ENCODE data around the gene C1QB.

- TF ChIP-seq CTCF (conservative IDR thresholded peaks at IDR 0.05; ENCODE audit: low read depth, low read length) (no peak), RCOR1 (IDR thresholded peaks at IDR 0.05; ENCODE audit: insufficient replicate concordance, low read length) (no peak), RFX5 (IDR thresholded peaks at IDR 0.05; ENCODE audit: low read depth, low read length) (no peak), SMC3 (IDR thresholded peaks at IDR 0.05; ENCODE audit: low read depth, low read length) (no peak), POLR2A (IDR thresholded peaks at IDR 0.05; ENCODE audit: low read depth, low read length) (no peak), ELK1 (IDR thresholded peaks at IDR 0.05; ENCODE audit: borderline replicate concordance, low read depth, low read length) (no peak), USF2 (IDR thresholded peaks at IDR 0.05; ENCODE audit: low read depth, low read length) (no peak), RAD21 (IDR thresholded peaks at IDR 0.05; ENCODE audit: low read length) (no peak)
Observed at GRCh38 chr1:22652881-22653316, at the start of gene C1QB.
